SJSA1 (cell line): ENCODE measurements around the gene RNF166. TPM values are rescaled to one million over a fixed set of nuclear protein-coding genes. Genes with fewer than 3 reads are reported as not detected.
A peak's percentile ranks its signal among the peaks of the same experiment; 100 is the strongest.

Experiments
- DNase-seq, 2 experiments: peaks; one replicate each; pipeline ENCODE4 v3.0.0-alpha.2; 2015 to 2020; ENCODE audit warnings: low spot score in 2 of 2, low read depth in 1 of 2
- H3K27ac ChIP-seq: fragments of 250-450 bp; sonication (Bioruptor Pico); 2 replicates; pipeline ENCODE4 v1.5.1; 2020; ENCODE audit warnings: mild to moderate bottlenecking, moderate library complexity
- H3K27me3 ChIP-seq: fragments of 250-450 bp; sonication (Bioruptor Pico); replicated peaks from 2 replicates; pipeline ENCODE4 v1.5.1; 2020; ENCODE audit warnings: mild to moderate bottlenecking, moderate library complexity
- H3K36me3 ChIP-seq: fragments of 250-450 bp; sonication (Bioruptor Pico); 2 replicates; pipeline ENCODE4 v1.5.1; 2020; ENCODE audit warnings: mild to moderate bottlenecking
- H3K4me1 ChIP-seq: fragments of 250-450 bp; sonication (Bioruptor Pico); replicated peaks from 2 replicates; pipeline ENCODE4 v1.6.1; 2021; ENCODE audit warnings: mild to moderate bottlenecking
- H3K4me3 ChIP-seq: fragments of 250-450 bp; sonication (Bioruptor Pico); 2 replicates; pipeline ENCODE4 v1.5.1; 2020; ENCODE audit warnings: mild to moderate bottlenecking
- H3K9me3 ChIP-seq: fragments of 250-450 bp; sonication (Bioruptor Pico); replicated peaks from 2 replicates; pipeline ENCODE4 v1.5.1; 2020; ENCODE audit warnings: mild to moderate bottlenecking
- total RNA-seq: library from RNA; depleted of rRNA; stranded (reverse); fragments of >200 nt; shearing (Covaris generic); gene quantifications from 2 replicates; pipeline ENCODE4 v1.2.3, GENCODE V29; 2014

The RNF166 gene
- total RNA-seq, 1 experiment from 2014 or later = 32.4 TPM

- H3K4me1 ChIP-seq = no peaks in the 10 kb centered on the region
- peaks cover 16% of the 10 kb centered on the region for H3K36me3 ChIP-seq
- H3K27me3 ChIP-seq = peaks cover 2% of the 10 kb centered on the region
- no peak overlapping the region for H3K4me3 ChIP-seq
- H3K9me3 ChIP-seq = no peaks in the 10 kb centered on the region
- no peak for DNase-seq
- no peak overlapping the region for H3K27ac ChIP-seq
These were observed 12.6 kb downstream of the RNF166 start for GRCh38 chr16:88693420-88694177.

GRCh38 chr16:88692861-88693260, 13.3 kb downstream of the RNF166 start:
- Histone ChIP-seq H3K4me1 (no peaks in the 10 kb centered on the region), H3K27me3 (peaks cover 9% of the 10 kb centered on the region), H3K27ac (no peak overlapping the region), H3K9me3 (no peaks in the 10 kb centered on the region), H3K36me3 (peaks cover 9% of the 10 kb centered on the region), H3K4me3 (no peak overlapping the region)
- DNase-seq = no peak

- peaks cover 17% of the 10 kb centered on the region for H3K27me3 ChIP-seq
- no peaks in the 10 kb centered on the region for H3K4me1 ChIP-seq
- peaks cover under 1% of the 10 kb centered on the region for H3K36me3 ChIP-seq
- no peak overlapping the region for H3K27ac ChIP-seq
- H3K4me3 ChIP-seq = no peak overlapping the region
- no peak for DNase-seq
- H3K9me3 ChIP-seq = no peaks in the 10 kb centered on the region
These were observed 14.2 kb downstream of the RNF166 start for GRCh38 chr16:88691924-88692560.

GRCh38 chr16:88691129-88691813, 14.9 kb downstream of the RNF166 start:
- H3K27ac ChIP-seq = no peak overlapping the region
- no peaks in the 10 kb centered on the region; the same call in 1 of the 2 replicates for H3K36me3 ChIP-seq
- peaks cover 25% of the 10 kb centered on the region for H3K27me3 ChIP-seq
- peaks cover 5% of the 10 kb centered on the region for H3K4me1 ChIP-seq
- no peak for DNase-seq
- no peaks in the 10 kb centered on the region for H3K9me3 ChIP-seq
- H3K4me3 ChIP-seq = no peak overlapping the region

GRCh38 chr16:88690341-88691128, 15.7 kb downstream of the RNF166 start:
- no peaks in the 10 kb centered on the region for H3K9me3 ChIP-seq
- DNase-seq = no peak
- peaks cover 32% of the 10 kb centered on the region for H3K27me3 ChIP-seq
- peaks cover 13% of the 10 kb centered on the region for H3K4me1 ChIP-seq
- no peak overlapping the region for H3K27ac ChIP-seq
- H3K4me3 ChIP-seq = no peak overlapping the region
- no peaks in the 10 kb centered on the region for H3K36me3 ChIP-seq

- no peaks in the 10 kb centered on the region for H3K9me3 ChIP-seq
- H3K27me3 ChIP-seq = peaks cover 41% of the 10 kb centered on the region
These were observed 18.0 kb downstream of the RNF166 start for GRCh38 chr16:88688013-88688778.

GRCh38 chr16:88687676-88688012, 18.6 kb downstream of the RNF166 start:
- no peak for DNase-seq
- Histone ChIP-seq H3K36me3 (no peaks in the 10 kb centered on the region), H3K4me1 (peaks cover 21% of the 10 kb centered on the region), H3K9me3 (no peaks in the 10 kb centered on the region), H3K27ac (no peak overlapping the region), H3K4me3 (no peak overlapping the region), H3K27me3 (peaks cover 41% of the 10 kb centered on the region)

More at GRCh38 chr16:88688013-88688778, 18.0 kb downstream of the RNF166 start:
- no peaks in the 10 kb centered on the region for H3K36me3 ChIP-seq
- no peak for DNase-seq
- peaks cover 21% of the 10 kb centered on the region for H3K4me1 ChIP-seq
- H3K4me3 ChIP-seq = no peak overlapping the region
- no peak overlapping the region for H3K27ac ChIP-seq

- Histone ChIP-seq H3K27me3 (peaks cover 41% of the 10 kb centered on the region), H3K4me1 (peaks cover 21% of the 10 kb centered on the region), H3K4me3 (no peak overlapping the region), H3K27ac (no peak overlapping the region), H3K36me3 (no peaks in the 10 kb centered on the region), H3K9me3 (no peaks in the 10 kb centered on the region)
- DNase-seq = no peak
These were observed 19.0 kb downstream of the RNF166 start for GRCh38 chr16:88687254-88687576.

- Histone ChIP-seq H3K27ac (no peak within 1 kb of the TSS), H3K4me1 (peaks cover 21% of the 10 kb centered on the region), H3K4me3 (peak within 1 kb of the TSS; percentile 24), H3K27me3 (peaks cover 41% of the 10 kb centered on the region), H3K9me3 (no peaks in the 10 kb centered on the region), H3K36me3 (no peaks in the 10 kb centered on the region)
- no peak for DNase-seq
These were observed 19.6 kb downstream of the RNF166 start, which contains the start of gene SNAI3 for GRCh38 chr16:88686439-88687253. Gene SNAI3, minus strand, starts transcription at chr16:88686507. Its CDS starts 101 bp downstream, at chr16:88686406.

- H3K4me3 ChIP-seq = peak overlapping the region; percentile 24
- H3K36me3 ChIP-seq = no peaks in the 10 kb centered on the region
- peaks cover 41% of the 10 kb centered on the region for H3K27me3 ChIP-seq
- H3K27ac ChIP-seq = no peak overlapping the region
- no peaks in the 10 kb centered on the region for H3K9me3 ChIP-seq
- no peak for DNase-seq
- H3K4me1 ChIP-seq = peaks cover 21% of the 10 kb centered on the region
These were observed 20.2 kb downstream of the RNF166 start for GRCh38 chr16:88686062-88686438.

GRCh38 chr16:88685156-88686061, 20.8 kb downstream of the RNF166 start:
- Histone ChIP-seq H3K27me3 (peaks cover 41% of the 10 kb centered on the region), H3K9me3 (no peaks in the 10 kb centered on the region), H3K36me3 (no peaks in the 10 kb centered on the region), H3K4me3 (no peak overlapping the region), H3K4me1 (peaks cover 21% of the 10 kb centered on the region), H3K27ac (no peak overlapping the region)
- peak; percentile 35 to 51 for DNase-seq
